Loucy (cell line): ENCODE results near the gene LGALS14.
"Not testable (repeated sequence)": the region's sequence is repeated elsewhere in the genome, so short reads cannot be mapped to it uniquely, and the experiment has no call there.

Source experiments
- H2AFZ ChIP-seq: fragments of 200-600 bp; sonication (generic); 2 replicates; pipeline ENCODE4 v1.6.0; 2016; ENCODE audit warnings: antibody characterized with exemption, mild to moderate bottlenecking, low read length, moderate library complexity
- H3F3A ChIP-seq: fragments of 200-600 bp; 2 replicates; pipeline ENCODE4 v1.6.0; 2016; ENCODE audit warnings: antibody characterized with exemption, low read depth, mild to moderate bottlenecking
- H3K27me3 ChIP-seq: fragments of 200-600 bp; sonication (generic); 2 replicates; pipeline ENCODE4 v1.6.1; 2014; ENCODE audit warnings: low read length, mild to moderate bottlenecking; ENCODE audit not compliant: insufficient read depth, poor library complexity, severe bottlenecking
- H3K36me3 ChIP-seq: fragments of 200-600 bp; sonication (generic); 2 replicates; pipeline ENCODE4 v1.6.1; 2016; ENCODE audit warnings: low read length; ENCODE audit not compliant: insufficient read depth
- H3K4me1 ChIP-seq: fragments of 200-600 bp; sonication (generic); 2 replicates; pipeline ENCODE4 v1.5.1; 2014; ENCODE audit warnings: low read length, mild to moderate bottlenecking; ENCODE audit not compliant: insufficient read depth, poor library complexity, severe bottlenecking
- H3K4me2 ChIP-seq: fragments of 200-600 bp; sonication (generic); 2 replicates; pipeline ENCODE4 v1.6.0; 2014; ENCODE audit warnings: antibody characterized with exemption, low read length, low read depth, mild to moderate bottlenecking; ENCODE audit not compliant: poor library complexity, severe bottlenecking
- H3K4me3 ChIP-seq: fragments of 200-600 bp; sonication (generic); 2 replicates; pipeline ENCODE4 v1.5.1; 2014; ENCODE audit warnings: low read length, mild to moderate bottlenecking, mixed read lengths; ENCODE audit not compliant: poor library complexity, severe bottlenecking
- H3K79me2 ChIP-seq: fragments of 200-600 bp; sonication (generic); 2 replicates; pipeline ENCODE4 v1.6.1; 2014; ENCODE audit warnings: low read length; ENCODE audit not compliant: insufficient read depth
- H3K9ac ChIP-seq: fragments of 200-600 bp; sonication (generic); 2 replicates; pipeline ENCODE4 v1.6.0; 2014; ENCODE audit warnings: mild to moderate bottlenecking, low read depth, low read length, moderate library complexity; ENCODE audit not compliant: poor library complexity, severe bottlenecking
- H3K9me2 ChIP-seq: fragments of 200-600 bp; sonication (generic); replicated peaks from 2 replicates; pipeline ENCODE4 v1.6.1; 2016; ENCODE audit warnings: low read depth, low read length, mixed read lengths
- H3K9me3 ChIP-seq: fragments of 200-600 bp; sonication (generic); 2 replicates; pipeline ENCODE4 v1.6.1; 2014; ENCODE audit warnings: mild to moderate bottlenecking, antibody characterized with exemption, low read length, low read depth; ENCODE audit not compliant: insufficient read depth
- H4K20me1 ChIP-seq: fragments of 200-600 bp; sonication (generic); 2 replicates; pipeline ENCODE4 v1.6.0; 2014; ENCODE audit warnings: antibody characterized with exemption, low read length, mild to moderate bottlenecking; ENCODE audit not compliant: insufficient read depth, poor library complexity, severe bottlenecking
- EZH2phosphoT487 ChIP-seq: fragments of 200-600 bp; IDR thresholded peaks from 2 replicates; pipeline ENCODE4 v1.6.1; 2018; ENCODE audit warnings: antibody characterized with exemption, mild to moderate bottlenecking, moderate library complexity, borderline replicate concordance
- TF ChIP-seq, protein P1 (sequence below): fragments of 200-600 bp; sonication (generic); conservative IDR thresholded peaks from 2 replicates; pipeline ENCODE4 v1.5.1; 2014; ENCODE audit warnings: mild to moderate bottlenecking, antibody characterized with exemption, low read length

LGALS14 gene

DNA sequence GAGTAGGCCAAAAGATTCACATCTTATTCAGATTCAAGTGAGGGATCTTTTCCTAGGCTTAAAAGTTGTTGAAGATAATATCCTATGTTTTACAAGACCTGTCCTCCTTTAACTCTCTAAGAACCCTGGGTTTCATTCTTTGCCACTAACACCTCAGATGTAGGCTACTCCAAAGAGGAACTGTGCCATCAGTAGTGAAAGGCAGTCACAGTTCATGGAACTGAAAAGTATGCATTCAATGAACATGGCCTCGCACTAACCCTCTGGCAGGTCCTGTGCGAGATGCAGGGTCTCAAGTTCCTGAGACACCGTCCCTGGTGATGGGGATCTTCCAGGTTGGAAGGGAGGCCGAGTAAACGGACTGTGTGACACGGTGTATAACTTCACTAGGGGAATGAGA, 4.3 kb downstream of the LGALS14 start:
- no peak overlapping the region for H3K9ac ChIP-seq
- no peak for TF ChIP-seq EZH2phosphoT487
- TF ChIP-seq, protein P1, sequence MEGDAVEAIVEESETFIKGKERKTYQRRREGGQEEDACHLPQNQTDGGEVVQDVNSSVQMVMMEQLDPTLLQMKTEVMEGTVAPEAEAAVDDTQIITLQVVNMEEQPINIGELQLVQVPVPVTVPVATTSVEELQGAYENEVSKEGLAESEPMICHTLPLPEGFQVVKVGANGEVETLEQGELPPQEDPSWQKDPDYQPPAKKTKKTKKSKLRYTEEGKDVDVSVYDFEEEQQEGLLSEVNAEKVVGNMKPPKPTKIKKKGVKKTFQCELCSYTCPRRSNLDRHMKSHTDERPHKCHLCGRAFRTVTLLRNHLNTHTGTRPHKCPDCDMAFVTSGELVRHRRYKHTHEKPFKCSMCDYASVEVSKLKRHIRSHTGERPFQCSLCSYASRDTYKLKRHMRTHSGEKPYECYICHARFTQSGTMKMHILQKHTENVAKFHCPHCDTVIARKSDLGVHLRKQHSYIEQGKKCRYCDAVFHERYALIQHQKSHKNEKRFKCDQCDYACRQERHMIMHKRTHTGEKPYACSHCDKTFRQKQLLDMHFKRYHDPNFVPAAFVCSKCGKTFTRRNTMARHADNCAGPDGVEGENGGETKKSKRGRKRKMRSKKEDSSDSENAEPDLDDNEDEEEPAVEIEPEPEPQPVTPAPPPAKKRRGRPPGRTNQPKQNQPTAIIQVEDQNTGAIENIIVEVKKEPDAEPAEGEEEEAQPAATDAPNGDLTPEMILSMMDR: no peak
- H3K9me2 ChIP-seq: no peaks in the 10 kb centered on the region
- H3K79me2 ChIP-seq: no peaks in the 10 kb centered on the region
- H4K20me1 ChIP-seq: no peaks in the 10 kb centered on the region
- H2AFZ ChIP-seq: no peak overlapping the region
- no peaks in the 10 kb centered on the region for H3F3A ChIP-seq
- H3K27me3 ChIP-seq: no peaks in the 10 kb centered on the region
- H3K4me3 ChIP-seq: no peak overlapping the region
- no peak overlapping the region for H3K4me2 ChIP-seq
- no peaks in the 10 kb centered on the region for H3K4me1 ChIP-seq
- H3K36me3 ChIP-seq: no peaks in the 10 kb centered on the region
- no peaks in the 10 kb centered on the region for H3K9me3 ChIP-seq

DNA sequence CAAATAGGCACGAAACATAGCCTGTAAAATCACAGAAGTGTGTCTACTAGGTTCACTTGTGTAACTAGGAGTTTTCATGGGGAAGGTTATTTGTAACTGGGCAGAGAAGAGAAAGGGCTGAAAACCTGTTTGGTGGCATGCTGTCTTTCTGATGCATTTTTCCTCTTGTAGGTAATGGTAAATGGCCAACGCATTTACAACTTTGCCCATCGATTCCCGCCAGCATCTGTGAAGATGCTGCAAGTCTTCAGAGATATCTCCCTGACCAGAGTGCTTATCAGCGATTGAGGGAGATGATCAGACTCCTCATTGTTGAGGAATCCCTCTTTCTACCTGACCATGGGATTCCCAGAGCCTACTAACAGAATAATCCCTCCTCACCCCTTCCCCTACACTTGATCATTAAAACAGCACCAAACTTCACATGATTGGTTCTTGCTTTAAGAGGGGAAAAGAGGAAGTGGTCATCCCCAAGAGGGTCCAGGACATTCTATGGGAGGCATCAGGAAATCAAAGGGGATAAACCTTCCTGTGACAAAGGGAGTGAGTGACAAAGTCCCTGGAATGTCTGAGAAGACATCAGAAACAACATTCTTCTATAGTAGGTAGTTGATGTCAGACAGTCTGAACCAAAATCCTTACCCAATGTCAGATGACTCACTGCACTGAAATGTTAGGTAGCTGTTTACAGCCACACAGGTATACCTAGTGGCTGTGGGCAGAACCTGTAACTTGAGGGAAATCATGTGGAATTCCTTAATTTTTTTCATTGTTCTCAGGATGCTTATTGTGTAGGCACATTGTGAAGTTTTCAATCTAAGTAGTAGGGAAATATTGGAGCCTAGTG, 5.0 kb downstream of the LGALS14 start:
- Histone ChIP-seq H3K4me3 (no peak overlapping the region), H3K9me2 (no peaks in the 10 kb centered on the region), H3K79me2 (no peaks in the 10 kb centered on the region), H3K36me3 (no peaks in the 10 kb centered on the region), H3K4me1 (no peaks in the 10 kb centered on the region), H4K20me1 (no peaks in the 10 kb centered on the region), H3K9me3 (no peaks in the 10 kb centered on the region), H3F3A (no peaks in the 10 kb centered on the region), H2AFZ (no peak overlapping the region), H3K9ac (no peak overlapping the region), H3K27me3 (no peaks in the 10 kb centered on the region), H3K4me2 (no peak overlapping the region)
- TF ChIP-seq EZH2phosphoT487: no peak
- TF ChIP-seq, protein P1: no peak

DNA sequence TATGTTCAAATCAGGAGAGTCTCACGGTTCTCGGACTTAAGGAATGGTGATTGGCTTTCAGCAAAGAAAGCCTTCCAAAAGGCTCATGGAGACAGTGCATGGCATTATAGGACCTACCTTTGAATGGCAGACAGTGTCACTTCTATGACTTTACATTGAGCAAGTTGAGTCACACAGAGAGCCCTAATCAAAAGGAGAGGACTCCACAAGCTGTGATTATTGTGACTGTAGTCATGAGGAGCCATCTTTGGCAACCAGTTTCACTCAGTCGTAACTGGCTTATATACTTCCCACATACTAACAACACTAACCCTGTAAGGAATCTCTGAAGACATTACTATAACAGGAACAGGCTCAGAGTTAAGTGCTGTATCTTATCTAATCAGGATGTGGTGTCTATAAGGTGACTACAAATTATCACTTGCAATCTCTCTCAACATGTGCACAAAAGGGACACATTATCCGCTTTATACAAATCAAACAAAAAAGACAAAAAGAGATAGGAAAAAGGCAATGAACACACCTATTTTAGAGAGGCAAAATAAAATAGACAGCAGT, 6.1 kb downstream of the LGALS14 start:
- TF ChIP-seq EZH2phosphoT487: no peak
- TF ChIP-seq, protein P1: no peak
- Histone ChIP-seq H3K27me3 (no peaks in the 10 kb centered on the region), H3K9ac (no peak overlapping the region), H2AFZ (no peak overlapping the region), H3K79me2 (no peaks in the 10 kb centered on the region), H3K4me3 (no peak overlapping the region), H3K4me1 (no peaks in the 10 kb centered on the region), H3K36me3 (no peaks in the 10 kb centered on the region), H4K20me1 (no peaks in the 10 kb centered on the region), H3K9me3 (no peaks in the 10 kb centered on the region), H3K4me2 (no peak overlapping the region), H3K9me2 (no peaks in the 10 kb centered on the region), H3F3A (no peaks in the 10 kb centered on the region)

DNA sequence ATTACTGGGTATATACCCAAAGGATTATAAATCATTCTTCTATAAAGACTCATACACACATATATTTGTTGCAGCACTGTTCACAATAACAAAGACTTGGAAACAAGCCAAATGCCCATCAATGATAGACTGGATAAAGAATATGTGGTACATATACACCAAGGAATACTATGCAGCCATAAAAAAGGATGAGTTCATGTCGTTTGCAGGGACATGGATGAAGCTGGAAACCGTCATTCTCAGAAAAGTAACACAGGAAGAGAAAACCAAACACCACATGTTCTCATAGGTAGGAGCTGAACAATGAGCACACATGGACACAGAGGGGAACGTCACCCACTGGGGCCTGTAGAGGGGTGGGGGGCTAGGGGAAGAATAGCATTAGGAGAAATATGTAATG, 15.9 kb downstream of the LGALS14 start:
- H3K9me3 ChIP-seq, H3K4me1 ChIP-seq, H4K20me1 ChIP-seq, H3K79me2 ChIP-seq, H3K27me3 ChIP-seq, H3K9me2 ChIP-seq, H2AFZ ChIP-seq, H3K4me2 ChIP-seq, H3K36me3 ChIP-seq, H3K9ac ChIP-seq, H3F3A ChIP-seq, H3K4me3 ChIP-seq: not testable (repeated sequence)
